ENCODE data around the gene FOXL2NB.

Gene FOXL2NB

DNA sequence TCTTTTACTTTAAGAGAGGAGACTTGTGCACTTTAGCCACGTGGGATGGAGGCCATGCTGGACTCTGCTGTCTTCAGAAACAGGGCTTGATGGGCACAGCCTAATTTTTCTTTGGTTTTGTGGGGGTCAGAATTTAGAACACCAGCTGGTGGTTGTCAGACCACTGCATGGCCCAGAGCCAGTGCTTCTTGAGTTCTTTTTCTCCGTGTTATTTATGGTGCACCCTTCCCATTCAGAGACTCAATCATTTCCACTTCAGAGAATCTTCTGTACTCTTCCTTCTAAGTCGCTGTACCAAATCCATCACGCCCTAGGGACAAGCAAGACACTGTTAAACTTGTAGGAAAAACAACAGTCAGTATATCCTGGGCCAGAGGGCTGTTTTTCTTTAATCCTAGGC is 38.9 kb downstream of the FOXL2NB start:
- TF ChIP-seq, protein P1, sequence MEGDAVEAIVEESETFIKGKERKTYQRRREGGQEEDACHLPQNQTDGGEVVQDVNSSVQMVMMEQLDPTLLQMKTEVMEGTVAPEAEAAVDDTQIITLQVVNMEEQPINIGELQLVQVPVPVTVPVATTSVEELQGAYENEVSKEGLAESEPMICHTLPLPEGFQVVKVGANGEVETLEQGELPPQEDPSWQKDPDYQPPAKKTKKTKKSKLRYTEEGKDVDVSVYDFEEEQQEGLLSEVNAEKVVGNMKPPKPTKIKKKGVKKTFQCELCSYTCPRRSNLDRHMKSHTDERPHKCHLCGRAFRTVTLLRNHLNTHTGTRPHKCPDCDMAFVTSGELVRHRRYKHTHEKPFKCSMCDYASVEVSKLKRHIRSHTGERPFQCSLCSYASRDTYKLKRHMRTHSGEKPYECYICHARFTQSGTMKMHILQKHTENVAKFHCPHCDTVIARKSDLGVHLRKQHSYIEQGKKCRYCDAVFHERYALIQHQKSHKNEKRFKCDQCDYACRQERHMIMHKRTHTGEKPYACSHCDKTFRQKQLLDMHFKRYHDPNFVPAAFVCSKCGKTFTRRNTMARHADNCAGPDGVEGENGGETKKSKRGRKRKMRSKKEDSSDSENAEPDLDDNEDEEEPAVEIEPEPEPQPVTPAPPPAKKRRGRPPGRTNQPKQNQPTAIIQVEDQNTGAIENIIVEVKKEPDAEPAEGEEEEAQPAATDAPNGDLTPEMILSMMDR (IDR thresholded peaks at IDR 0.05; ENCODE audit: low read depth, low read length) = no peak
- TF ChIP-seq, protein P2, sequence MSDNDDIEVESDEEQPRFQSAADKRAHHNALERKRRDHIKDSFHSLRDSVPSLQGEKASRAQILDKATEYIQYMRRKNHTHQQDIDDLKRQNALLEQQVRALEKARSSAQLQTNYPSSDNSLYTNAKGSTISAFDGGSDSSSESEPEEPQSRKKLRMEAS (IDR thresholded peaks at IDR 0.05; ENCODE audit: low read depth, low read length) = no peak
- TF ChIP-seq MYC (IDR thresholded peaks at IDR 0.05; ENCODE audit: low read depth, low read length) = no peak
- TF ChIP-seq POLR2A (IDR thresholded peaks at IDR 0.05; ENCODE audit: extremely low read depth, insufficient read length) = no peak
- no peak for DNase-seq (ENCODE audit: low read depth)
- no peak overlapping the region for H3K4me3 ChIP-seq (ENCODE audit: low read depth, low read length)

DNA sequence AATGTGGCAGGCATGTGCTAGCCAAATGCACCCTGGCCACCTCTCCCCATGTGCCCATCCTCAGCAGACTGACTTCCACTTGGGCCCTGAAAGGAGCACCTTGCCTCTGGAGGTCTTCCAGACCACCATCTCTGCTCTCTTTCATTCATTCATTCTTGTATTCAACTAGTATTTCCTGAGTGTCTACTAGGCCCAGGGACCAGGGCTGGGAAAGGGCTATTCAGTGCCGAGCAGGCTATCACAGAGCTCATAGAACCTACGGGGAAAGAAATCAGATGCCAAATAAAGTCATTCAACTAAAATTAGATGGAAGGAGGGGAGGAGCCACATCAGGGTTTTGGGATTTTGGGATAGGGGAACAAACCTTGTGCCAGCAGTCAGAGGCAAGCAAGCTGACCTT is 40.2 kb downstream of the FOXL2NB start:
- DNase-seq (ENCODE audit: low read depth) = no peak
- H3K4me3 ChIP-seq (ENCODE audit: low read depth, low read length) = no peak overlapping the region
- no peak for TF ChIP-seq MYC (IDR thresholded peaks at IDR 0.05; ENCODE audit: low read depth, low read length)
- TF ChIP-seq POLR2A (IDR thresholded peaks at IDR 0.05; ENCODE audit: extremely low read depth, insufficient read length) = no peak
- TF ChIP-seq, protein P1 (IDR thresholded peaks at IDR 0.05; ENCODE audit: low read depth, low read length) = no peak
- TF ChIP-seq, protein P2 (IDR thresholded peaks at IDR 0.05; ENCODE audit: low read depth, low read length) = no peak

DNA sequence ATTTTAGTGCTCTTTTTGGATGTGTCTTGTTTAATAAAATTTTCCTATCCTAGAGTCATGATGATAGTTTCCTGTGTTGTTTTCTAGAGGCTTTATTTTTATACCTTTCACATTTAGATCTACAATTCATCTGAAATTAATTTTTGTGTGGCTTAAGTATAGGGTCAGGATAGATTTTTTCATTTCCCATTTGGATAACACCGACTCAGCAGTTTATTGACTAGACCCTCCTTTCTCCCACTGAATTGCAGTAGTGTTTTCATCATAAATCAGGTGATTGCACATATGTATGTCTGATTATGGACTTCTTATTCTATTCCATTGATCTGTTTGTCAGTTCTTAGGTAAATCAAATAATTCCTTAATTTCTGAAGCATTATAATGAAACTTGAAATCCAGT is 48.7 kb downstream of the FOXL2NB start:
- DNase-seq (ENCODE audit: low read depth) = no peak
- H3K4me3 ChIP-seq (ENCODE audit: low read depth, low read length) = no peak overlapping the region
- TF ChIP-seq, protein P1 (IDR thresholded peaks at IDR 0.05; ENCODE audit: low read depth, low read length) = no peak
- TF ChIP-seq MYC (IDR thresholded peaks at IDR 0.05; ENCODE audit: low read depth, low read length) (no peak), POLR2A (IDR thresholded peaks at IDR 0.05; ENCODE audit: extremely low read depth, insufficient read length) (no peak)
- TF ChIP-seq, protein P2 (IDR thresholded peaks at IDR 0.05; ENCODE audit: low read depth, low read length) = no peak

Data from NB4 (cell line).